HT-29 (cell line): Measurements from ENCODE around the gene OXCT1. TPM values are rescaled to one million over a fixed set of nuclear protein-coding genes. Genes with fewer than 3 reads are reported as not detected.
"Not testable (repeated sequence)": the region's sequence is repeated elsewhere in the genome, so short reads cannot be mapped to it uniquely, and the experiment has no call there.

Experiments
- DNase-seq: peaks from one replicate; pipeline ENCODE4 v3.0.0-alpha.2; 2015; ENCODE audit warnings: low spot score
- total RNA-seq: library from RNA; depleted of rRNA; stranded (reverse); fragments of >200 nt; shearing (Covaris generic); gene quantifications from 2 replicates; pipeline ENCODE4 v1.2.3, GENCODE V29; 2014

Gene OXCT1
- total RNA-seq, 1 experiment from 2014 or later, result 0.56 TPM

DNA sequence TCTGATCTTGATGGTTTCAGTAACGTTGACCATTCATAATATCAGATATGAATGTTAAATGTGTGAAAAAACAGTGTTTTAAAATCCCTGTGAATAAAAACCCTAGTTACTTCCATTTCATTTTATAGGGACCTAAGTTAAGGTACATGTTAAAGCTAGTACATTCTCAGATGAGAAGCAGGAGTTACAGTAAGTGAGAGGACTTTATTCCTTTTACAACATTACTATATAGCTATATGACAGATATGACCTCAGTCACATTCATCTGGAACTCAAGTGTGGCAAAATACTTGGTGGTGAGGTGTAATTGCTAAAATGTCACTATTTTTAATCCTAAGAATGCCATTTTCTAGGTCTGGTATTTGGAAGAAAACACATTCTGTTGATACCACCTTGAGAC, 96.4 kb downstream of the OXCT1 start:
- DNase-seq, result no peak

DNA sequence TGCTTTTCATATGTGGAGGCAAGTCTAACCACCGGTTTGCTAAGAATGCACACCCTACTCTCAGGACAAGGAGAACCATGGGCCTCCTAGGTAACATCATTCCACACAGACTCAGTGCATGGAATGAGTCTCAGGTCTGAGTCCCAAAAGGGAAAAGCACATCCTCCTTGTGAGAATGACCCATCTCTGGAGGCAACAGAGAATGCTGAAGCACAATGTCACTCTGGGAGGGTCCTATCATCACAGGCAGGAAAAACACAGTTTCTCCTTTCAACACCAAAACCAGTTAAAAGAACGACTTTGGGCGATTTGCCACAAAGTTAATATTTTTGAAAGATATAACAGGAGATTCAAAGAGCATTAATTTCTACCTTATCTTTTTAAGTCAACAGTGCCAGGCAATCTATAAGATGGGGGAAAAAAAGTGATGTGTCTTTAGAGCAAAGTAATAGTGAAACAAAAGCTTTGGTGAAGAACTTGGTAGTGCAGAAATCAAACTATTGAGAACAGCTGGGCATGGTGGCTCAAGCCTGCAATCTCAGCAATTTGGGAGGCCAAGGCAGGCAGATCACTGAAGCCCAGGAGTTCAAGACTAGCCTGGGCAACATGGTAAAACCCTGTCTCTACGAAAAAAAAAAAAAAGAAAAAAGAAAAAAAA, 97.3 kb downstream of the OXCT1 start:
- DNase-seq, result no peak

GRCh38 chr5:41772056-41772455, 98.2 kb downstream of the OXCT1 start:
- no peak for DNase-seq

GRCh38 chr5:41770799-41771198, 99.4 kb downstream of the OXCT1 start:
- DNase-seq, result no peak

DNA sequence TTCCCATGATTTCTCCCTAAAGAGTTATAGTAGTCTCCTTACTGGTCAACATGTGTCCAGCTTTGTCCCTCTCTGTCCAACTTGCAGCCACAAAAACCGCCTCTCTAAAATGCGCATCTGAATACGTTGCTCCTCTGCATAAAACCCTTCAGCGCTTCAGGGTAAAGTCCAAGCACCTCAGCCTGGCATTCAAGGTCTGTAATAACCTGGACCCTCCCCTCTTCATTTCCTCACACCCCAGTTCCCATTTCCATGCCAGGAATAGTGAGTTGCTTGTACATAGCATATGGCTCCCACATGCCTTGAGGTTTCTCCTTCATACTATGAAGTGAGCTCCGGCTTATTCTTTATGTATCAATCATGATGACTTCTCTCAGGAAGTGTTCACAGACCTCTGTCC, 101.5 kb downstream of the OXCT1 start:
- DNase-seq, result no peak

- DNase-seq, result no peak
These were observed 105.6 kb downstream of the OXCT1 start for GRCh38 chr5:41764650-41765049.

DNA sequence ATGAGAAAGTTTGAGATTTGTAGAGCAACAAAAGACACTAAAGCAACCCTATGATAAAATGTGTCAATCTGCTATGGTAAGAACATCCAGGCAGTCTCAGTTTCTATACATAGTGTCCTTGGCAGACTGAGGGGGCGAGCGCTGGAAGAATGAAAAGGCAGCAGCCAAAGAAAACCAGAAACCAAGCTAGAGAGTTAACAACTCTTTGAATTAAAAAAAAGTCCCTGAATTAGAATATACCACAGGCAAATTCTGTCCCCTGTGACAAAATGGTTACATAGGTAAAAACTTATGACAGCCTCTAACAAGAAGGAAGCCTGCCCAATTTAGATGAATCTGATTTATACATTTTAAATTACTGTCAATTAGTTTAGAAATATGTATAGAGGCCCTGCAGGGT, 106.7 kb downstream of the OXCT1 start:
- DNase-seq, result no peak

DNA sequence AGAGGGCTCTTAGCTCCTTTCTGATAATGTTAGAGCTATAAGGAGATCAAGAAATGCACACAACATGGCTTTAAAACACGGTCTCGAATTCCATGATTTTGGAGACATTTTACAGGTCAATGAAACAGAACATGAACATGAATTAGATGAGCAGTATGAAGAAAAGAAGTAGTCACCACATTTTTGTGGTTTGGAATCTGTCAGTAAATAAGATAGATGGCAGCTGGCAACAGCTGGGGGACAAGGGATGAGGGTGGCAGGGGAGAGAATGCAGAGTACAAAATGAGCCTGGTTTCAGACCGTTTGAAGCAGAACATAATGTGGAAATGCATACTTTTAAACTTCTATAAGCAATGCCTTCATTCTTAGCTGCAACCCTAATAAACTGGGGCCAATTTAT, 107.1 kb downstream of the OXCT1 start:
- no peak for DNase-seq

GRCh38 chr5:41762426-41762825, 107.8 kb downstream of the OXCT1 start:
- DNase-seq, result no peak

DNA sequence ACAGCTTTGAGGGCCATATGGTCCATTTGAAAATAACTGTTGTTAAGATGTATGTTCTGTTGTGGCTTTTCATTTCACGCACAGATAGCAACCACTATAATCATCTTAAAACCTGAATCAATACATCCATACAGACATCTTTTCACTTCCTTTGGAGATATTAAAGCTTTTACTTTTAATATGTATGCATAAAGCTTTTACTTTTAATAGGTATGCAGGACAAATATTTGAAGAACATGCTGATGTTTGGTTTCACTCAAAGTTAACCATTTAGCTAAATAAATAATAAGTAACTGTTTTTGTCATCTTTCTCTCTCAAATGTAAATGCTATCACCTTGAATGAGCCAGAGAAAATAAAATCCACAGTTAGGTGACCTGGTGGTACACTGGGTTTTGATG, 108.6 kb downstream of the OXCT1 start:
- DNase-seq, result no peak

DNA sequence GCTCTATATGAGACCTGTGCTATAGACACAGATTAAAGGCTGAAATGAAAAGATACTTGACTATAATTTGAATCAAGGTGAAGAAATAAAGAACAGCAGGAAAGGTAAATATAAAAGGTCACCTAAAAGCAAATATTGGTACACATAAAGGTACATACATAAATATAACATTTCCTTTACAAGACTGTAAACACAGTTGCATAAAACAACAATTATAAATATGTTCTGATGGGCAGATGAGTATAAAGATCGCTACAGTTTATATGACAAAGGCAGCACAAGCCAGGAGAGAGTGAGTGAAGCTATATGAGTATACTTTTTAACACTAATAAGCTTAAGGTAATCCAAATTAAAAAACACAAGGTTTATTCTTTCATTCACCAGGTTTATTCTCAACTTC, 114.5 kb downstream of the OXCT1 start:
- no peak for DNase-seq

DNA sequence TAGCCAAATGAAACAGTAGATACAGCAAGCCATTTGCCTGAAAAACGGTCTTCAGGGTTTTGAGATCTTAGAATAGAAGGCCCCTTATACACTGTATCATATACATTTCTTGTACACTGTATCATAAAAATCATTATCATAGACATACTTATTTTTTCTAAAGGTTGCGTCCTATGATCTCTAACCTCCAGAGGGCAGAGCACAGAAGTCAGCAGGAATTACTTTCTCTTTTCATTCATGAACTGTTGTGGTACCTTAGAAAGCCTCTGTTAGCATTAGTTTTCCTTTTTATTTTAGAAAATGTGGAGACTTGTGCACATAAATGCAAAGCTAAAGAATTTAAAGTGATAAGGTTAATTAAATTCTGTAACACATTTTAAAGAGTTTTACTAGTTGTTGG, 115.4 kb downstream of the OXCT1 start:
- DNase-seq, result peak; percentile 12

GRCh38 chr5:41751867-41752266, 118.4 kb downstream of the OXCT1 start:
- no peak for DNase-seq

DNA sequence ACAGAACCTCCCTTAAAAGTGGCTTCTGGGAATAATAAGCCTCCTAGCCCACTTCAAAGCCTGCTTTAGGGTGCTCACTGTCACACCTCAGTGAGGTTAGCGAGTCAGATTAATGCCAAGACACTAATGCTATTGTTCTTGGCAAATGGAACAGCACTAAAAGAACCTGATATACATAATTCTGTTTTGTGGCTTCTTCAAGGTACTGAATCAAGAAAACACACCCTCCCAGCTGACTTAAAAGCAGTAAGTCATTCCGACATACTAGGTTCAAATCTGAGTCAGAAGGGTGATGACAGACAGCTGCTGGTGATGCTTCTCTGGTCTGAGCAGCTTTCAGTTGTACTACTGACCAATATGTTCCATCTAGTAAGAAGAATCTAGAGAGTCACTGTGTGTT, 121.6 kb downstream of the OXCT1 start:
- no peak for DNase-seq

- DNase-seq, result no peak
These were observed 122.5 kb downstream of the OXCT1 start for GRCh38 chr5:41747708-41748107.

GRCh38 chr5:41747301-41747700, 122.9 kb downstream of the OXCT1 start:
- DNase-seq, result peak; percentile 22

DNA sequence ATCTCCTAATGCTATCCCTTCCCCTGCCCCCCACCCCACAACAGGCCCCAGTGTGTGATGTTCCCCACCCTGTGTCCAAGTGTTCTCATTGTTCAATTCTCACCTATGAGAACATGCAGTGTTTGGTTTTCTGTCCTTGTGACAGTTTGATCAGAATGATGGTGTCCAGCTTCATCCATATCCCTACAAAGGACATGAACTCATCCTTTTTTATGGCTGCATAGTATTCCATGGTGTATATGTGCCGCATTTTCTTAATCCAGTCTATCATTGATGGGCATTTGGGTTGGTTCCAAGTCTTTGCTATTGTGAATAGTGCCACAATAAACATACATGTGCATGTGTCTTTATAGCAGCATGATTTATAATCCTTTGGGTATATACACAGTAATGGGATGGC, 127.6 kb downstream of the OXCT1 start:
- DNase-seq, result not testable (repeated sequence)

- no peak for DNase-seq
These were observed 131.4 kb downstream of the OXCT1 start for GRCh38 chr5:41738710-41739354.

DNA sequence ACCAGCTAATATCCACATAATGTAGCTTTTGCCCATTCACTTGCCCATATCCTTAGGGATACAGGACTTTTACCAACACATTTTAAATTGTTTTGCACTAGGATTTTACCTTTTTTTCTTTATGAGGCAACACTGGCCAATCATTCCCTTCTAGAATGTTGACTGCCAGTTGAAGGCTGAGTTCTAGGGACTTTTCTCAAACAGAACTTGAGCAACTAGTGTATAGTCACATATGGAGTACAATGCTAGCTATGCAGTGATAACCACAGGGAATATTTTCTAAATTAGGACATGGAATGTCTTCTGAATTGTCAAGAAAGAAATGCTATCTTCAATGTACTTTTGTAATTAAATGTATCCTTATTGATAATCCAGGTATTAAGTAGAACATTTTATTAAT, 133.6 kb downstream of the OXCT1 start:
- DNase-seq, result no peak

DNA sequence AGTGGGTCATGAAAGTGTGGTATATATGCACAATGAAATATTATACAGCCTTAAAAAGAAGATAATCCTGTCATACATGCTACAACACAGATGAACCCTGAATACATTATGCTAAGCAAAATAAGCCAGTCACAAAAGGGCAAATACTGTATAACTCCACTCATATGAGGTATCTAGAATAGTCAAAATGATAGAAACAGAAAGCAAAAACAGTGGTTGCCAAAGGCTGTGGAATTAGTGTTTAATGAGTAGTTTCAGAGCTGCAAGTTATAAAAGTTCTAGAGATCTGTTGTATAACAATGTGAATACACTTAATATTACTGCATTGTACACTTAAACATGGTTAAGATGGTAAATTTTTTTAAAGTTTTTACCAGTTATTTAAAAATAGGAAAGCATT, 135.0 kb downstream of the OXCT1 start:
- no peak for DNase-seq

GRCh38 chr5:41729381-41729780, 140.8 kb downstream of the OXCT1 start:
- not testable (repeated sequence) for DNase-seq

DNA sequence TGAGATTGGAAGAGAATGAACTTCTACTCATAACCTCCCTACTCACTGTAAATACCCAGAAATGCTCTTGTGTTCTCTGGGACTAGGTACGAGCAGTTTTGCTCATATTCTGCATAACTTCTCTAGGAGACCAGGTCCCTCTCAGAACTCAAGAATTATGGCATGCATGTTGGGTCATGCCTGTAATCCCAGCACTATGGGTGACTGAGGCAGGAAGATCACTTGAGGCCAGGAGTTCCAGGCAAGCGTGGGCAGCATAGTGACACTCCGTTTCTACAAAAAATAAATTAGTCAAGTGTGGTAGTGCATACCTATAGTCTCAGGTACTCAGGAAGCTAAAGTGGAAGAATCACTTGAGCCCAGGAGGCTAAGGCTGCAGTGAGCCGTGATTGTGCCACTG, 141.9 kb downstream of the OXCT1 start:
- no peak for DNase-seq

DNA sequence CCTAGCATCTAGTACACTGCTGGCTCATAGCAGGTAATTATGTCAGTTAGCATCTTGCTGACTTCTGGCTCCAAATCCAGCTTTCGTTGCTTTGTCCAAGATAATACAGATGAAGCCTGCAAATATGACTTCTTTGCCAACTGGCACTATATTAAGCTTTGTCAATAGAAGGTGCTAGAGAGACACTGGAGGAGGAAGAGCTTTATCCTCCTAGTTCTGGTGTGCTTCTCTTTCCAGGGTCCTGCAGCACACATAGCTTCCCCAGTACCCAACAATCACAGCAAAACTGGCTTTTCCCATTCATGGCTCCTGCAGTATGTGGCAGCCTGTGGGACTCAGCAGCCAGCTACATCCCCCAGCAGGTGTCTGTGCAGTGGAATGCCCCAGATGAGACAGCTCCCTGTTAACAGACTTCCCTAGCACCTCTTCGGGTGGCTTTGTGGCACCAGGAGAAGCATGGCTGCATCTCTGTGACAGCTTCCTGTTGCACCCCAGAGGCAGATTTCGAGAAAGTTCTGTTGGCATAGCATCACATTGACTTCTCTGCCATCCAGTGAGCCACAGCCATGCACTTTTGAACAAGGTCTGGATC, 147.8 kb downstream of the OXCT1 start:
- no peak for DNase-seq
